GM21717 (cell line): ENCODE results near the gene ADAM12.

Experiments used
- ATAC-seq: cut with Tn5 transposase; IDR thresholded peaks from one replicate; pipeline ENCODE4 v1.9.1; 2021; ENCODE audit warnings: mild to moderate bottlenecking, moderate library complexity; ENCODE audit not compliant: unreplicated experiment

The ADAM12 gene

DNA sequence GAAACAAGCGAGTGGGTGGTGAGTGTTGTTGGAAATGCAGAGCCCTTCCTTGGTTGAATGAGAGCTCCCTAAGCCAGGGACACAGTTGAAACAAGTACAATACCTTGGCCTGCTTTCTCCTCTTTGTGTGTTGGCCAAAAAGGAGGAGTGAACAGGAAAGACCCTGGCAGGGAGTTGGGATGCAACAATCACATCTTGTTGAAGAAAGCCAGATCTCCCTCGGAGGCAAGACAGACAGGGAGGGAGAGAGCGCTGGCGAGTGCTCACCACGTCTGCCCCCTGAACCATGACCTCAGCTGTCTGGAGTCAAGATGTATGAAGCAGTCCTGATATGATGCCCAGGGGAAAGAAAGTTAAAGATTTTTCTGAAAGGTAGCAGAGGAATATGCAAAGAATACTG is 66.8 kb downstream of the ADAM12 start:
- ATAC-seq, result no peak

DNA sequence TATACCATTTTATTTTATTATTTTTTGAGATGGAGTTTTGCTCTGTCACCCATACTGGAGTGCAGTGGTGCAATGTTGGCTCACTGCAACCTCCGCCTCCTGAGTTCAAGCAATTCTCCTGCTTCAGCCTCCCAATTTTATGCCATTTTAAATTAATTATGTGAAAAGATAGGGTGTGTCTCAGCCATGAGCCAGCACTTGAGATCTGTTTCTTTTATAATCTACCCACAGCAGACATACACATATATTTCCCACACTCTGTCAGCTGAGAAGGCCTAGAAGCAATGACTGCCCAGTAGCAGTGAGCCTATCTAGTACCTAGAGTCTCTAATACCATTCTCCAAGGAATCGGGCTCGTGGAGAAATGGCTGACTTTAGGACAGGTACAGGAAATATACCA is 70.5 kb downstream of the ADAM12 start:
- no peak for ATAC-seq

DNA sequence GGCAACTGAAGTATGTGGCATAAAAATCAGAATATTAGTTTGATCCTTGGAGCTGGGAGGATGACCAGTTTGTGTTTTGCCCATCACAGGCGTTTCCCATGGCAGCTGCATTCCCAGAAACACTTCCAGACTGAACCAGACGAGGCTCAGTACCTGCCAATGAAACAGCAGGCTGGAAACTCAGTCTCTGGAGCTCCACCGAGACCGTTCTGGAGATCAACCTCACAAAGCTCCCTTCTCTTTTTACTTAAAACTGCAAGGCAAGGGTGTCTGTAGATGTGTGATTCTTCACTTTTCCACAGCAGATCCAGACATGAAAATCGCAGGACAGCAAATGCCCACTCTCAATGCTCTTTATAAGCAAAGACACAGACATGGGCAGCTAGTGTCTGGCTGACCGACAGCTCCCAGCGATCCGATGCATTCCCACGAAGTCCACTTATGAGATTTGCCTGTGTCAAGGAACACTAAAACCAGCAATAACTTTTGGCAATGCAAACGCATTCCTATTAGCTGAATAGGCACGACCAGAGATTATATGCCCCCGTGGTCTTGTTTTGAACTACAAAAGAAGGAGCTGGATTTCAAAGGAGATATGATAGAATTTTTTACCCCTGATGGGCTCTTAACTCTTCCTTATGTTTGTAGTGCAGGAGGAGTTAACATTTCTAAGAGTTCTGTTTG is 72.6 kb downstream of the ADAM12 start:
- no peak for ATAC-seq

DNA sequence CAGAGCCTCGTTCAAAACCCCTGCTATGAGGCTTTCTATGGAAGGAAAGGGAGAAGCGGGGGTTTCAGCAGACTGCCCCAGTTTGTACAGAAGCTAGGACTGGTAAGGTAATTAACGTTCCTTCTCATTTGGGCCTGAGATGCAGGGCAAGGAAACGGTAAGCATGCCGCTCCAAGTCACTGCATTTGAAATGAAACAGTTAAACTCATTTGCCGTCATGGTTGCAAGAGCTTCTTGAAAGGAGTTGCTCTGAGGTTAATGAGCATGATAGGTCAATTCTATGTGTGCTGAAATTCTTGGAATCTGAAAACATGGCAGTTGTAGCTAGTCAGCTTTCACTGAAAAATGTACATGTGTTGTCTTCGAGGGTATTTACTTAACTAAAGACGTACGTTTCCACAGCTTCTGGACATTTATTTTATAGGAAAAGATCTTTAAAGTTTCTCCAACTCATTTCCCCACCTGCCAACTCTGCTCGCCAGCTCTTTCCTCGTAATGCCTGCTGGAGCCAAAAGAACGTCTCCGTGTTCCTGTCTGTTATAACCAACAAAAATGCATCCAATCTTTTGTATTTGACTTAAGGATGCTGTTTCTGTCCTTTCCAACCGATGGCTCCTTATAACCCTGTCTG is 73.3 kb downstream of the ADAM12 start:
- no peak for ATAC-seq

DNA sequence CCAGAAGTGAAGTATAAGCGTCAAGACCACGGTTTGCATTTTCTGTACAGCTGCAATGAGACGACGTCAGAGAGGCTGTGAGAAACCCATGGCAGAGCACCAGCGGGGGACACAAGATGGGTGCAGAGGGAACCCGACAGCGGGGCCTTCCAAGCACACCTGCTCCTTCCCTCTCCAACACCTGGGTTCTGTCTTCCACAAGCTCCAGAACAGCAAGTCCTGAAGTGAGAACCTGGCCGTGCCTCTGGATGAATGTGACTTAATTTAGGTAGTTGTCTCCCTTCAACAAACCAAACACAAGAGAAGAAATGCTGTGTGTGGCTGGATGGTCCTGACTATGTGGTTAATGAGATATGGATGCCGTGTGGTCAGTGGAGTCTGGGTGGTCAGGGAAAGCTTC is 76.1 kb downstream of the ADAM12 start:
- ATAC-seq, result no peak

DNA sequence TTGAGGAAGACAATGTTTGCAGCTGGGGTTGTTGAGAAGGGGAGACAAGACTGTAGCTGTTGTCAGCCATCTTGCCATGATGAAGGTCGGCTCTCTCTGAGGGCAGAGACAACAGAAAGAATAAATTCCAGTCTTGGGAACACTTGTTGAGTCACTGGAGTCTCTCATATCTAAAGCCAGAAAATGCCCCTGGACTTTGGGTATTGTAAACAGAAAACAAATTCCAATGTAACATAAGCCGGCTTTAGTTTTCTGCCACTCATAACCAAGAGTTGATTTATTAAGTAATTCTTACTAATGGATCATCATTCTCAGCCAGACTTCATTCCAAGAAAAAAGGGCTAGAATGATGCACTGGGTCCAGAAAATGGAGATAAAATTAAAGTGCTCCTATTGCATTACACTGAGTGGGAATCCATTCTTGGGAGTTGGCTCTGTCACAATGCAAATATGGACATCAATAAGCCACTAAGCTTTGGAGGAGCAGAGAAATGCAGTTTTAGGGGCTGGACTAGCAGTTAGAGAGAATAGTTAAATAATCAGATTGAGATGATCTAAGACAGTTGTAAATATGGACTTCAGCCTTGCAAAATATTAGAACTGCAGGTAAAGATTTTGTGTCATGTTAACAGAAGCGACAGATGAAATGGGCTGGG is 78.9 kb downstream of the ADAM12 start:
- no peak for ATAC-seq

DNA sequence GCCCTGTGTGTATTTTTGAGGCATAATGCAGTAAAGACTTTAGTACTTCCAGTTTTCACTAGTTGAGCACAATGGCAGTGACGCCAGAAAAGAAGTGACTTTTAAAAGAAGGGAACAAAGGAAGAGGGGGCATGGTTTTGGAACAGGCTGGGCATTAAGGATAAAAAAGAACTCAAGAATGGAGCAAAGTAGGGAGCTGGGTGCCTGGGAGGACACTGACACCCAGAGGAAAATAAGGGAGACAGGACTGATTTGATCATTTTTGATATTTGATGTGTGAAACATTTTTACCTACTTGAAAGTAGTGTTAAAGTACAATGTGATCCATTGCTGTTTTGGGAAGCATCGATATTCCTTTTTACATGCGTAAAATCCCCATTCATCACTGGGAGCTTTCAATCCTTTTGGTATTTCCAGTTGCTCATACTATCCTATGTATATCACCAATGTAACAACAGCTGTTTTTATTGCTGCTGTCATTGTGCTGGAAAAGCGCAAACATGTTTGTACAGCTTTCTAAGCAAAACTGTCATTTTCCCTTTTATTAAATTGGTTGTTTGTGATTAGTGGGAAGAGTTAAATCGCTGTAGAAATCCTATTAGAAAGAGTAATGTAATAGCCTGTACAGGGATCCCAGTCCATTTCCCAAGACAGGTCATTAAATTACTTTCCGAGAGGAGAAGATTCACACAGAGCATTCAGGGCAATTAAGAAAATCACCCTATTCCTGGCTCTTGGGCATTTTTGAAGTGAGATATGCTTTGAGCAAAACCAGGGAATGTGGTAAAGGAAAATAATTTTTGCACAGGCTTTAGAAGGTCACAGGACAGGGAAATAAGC is 85.2 kb downstream of the ADAM12 start:
- no peak for ATAC-seq

DNA sequence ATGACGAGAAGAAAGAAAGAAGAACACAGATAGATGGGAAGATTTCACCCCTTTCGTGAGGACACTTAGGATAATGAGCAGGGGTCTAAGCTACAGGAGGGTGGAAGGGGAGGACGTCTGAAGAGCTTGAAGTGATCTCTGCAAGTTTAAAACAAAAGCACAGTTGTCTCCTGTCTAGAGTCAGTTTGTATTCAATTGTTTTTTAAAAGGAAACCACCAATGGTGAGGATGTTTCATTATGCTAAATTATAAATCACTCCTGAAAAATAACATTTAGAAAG is 85.9 kb downstream of the ADAM12 start:
- no peak for ATAC-seq

DNA sequence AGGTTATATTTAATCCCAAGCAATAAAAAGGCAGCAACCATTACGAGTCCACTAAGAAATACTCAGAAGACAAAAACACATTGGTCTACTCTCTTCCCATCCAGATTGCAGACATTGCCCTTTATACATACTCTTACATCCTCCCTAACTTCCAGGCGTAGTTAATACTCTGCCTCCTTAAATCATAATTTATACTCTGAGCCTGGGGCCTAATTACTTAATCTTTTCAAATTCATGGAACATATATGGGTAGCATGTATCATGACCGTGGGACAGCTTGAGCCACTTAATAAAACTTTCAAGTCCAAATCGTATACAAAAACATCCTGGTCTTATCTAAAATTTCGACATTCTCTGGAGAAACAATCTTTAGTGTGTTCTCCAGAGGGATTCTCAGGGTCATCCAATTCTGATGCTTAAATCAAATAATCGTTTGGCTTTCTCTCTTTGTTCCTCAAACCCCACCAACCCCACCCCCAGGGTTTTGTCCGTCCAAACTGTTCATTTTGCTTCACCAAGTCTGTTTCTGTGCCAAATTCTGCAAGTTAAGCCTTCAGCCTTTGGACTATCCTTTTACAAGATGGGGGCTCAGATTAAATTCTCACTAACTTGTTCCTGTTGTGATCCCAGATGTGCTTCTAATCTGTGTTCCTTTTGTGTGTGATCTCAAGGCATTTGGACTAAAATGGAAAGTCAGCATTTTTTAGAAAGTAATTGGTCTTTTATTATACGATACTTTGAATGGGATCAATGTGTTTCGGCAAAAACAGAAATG is 86.4 kb downstream of the ADAM12 start:
- ATAC-seq, result no peak

DNA sequence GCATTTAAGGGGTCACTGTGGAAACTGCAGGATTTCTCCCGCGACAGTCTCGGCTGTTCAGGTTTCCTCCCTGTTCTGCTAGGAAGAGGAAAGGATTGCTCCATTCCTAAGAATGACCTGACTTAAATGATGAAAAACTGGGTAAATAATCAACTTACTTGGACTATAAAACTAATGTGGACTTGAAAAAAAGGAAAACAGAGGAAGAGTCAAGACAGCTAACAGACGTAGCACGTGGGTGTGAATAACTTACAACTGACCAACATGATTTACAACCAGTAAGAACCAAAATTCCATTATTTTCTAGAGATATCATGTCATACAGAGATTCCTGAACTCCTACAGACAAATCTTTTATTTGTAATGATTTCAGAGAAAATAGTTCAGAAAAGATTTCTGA is 93.8 kb downstream of the ADAM12 start:
- ATAC-seq, result no peak

DNA sequence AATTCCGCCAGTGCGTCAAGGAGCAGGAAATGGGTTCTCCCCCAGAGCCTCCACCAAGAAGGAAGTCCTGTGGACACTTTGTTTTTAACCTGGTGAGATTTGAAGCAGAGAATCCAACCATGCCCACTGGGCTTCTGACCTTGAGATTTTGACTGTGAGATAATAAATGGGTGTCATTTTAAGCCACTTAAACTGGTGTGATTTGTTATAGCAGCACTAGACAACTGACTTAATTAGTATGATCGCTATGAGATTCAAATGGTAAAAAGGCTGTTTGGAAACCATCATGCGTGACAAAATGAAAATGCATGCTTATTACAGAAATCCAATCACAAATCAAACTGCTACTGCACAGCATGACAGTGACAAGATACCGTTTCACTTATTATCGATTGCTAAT is 98.0 kb downstream of the ADAM12 start:
- ATAC-seq, result no peak

DNA sequence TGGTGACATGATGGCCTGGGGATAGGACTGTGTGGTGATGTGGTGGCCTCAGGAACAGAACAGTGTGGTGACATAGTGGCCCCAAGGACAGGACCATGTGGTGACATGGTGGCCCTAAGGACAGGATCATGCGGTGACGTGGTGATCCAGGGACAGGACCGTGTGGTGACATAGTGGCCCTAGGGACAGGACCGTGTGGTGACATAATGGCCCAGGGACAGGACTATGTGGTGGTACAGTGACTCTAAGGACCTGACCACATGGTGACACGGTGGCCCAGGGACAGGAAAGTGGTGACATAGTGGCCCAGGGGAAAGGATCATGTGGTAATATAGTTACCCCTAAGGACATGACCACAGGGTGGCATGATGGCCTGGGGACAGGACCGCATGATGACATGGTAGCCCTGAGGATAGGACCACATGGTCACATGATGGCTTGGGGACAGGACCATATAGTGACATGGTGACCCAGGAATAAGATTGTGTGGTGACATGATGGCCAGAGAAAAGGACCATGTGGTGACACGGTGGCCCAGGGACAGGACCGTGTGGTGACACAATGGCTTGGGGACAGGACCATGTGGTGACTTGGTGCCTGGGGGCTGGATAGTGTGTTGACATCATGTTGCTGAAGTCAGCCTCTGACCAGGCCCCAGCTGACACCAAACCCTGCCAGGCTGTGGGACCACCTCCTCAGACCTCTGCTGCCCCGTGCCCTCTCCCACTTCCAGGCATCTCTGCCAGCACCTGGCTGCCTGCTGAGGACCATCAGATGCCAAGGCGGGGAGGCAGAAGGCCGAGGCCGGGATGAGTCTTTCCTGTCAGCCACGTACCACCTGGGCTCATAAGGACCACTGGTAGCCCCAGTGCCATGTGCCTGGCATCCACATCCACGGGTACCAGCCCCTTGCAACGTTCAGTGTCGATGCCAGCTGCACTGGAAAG is 99.5 kb downstream of the ADAM12 start:
- ATAC-seq, result no peak

DNA sequence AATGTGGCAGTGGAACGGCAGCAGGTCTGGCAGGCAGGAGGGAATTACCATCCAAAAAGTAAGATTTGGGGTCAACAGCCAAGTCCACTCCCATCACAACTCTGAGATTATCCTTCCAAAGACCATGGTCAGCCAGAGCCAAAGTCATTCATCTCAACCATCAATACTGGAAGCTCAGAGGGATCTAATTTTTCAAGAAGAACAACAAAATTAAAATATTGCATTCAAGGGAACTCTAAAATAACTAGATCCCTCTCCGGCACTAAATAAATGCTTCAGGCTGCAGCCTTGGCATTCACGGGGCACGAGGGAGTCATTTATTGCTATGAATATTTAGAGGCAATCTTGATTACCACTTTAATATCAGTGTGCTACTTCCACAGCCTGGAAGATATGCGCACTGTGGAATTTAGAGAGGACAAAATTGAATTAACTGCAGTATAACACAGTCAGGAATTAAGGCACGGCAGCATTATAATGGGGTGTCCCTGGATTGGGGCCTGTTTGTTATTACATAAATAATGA is 102.0 kb downstream of the ADAM12 start:
- no peak for ATAC-seq

DNA sequence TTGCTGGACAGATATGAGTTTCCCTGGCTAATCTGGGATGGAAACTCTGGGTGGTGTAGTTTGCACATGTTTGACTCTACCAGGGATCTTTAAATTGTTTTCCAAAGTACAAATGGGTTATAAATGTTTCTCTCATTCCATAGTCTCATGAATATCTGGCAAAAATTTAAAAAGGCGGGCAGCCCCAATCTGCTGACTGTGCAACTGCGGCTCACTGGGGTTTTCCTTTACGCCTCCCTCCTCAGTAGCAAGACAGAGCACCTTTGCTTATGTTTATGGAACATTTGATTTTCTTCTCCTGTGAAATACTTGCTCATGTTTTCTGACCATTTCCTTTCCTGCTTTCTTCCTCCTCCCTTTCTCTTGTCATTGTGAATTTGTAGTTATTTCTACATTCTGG is 105.0 kb downstream of the ADAM12 start:
- no peak for ATAC-seq

DNA sequence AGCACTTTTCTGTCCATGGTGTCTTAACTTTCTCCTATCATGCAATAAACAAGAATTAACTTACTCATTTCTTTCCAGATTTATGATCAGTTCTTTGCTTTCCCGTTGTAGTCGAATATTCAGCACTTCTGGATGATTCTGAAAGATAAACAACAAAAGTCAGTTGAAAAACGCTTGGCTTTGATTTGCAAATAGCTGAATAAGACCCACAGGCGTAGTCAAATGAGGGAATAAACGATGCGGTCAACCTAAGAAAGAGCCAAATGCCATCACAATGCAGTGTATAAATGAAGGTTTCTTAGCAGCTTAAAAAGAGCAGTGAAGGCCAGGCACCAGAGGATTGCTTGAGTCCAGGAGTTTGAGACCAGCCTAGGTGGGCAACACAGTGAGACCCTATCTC is 109.4 kb downstream of the ADAM12 start:
- no peak for ATAC-seq

DNA sequence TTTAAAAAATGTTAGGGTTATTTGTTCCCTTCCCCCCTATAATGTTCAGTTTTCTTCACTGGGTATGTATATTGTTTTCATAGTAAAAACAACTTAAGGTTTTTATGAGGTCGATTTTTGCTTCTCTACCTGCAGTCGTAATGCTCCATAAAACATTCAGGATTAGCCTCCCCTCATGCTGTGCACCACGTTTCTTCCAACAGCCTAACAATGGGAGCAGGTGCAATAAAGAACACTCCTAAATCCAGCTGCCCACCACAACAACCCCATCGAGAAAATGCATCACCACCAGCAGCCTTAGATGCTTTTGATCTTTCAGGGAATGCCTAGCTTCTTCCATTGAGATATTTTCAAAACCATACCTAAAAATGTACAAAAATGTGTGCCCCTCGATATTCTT is 111.1 kb downstream of the ADAM12 start:
- ATAC-seq, result no peak

DNA sequence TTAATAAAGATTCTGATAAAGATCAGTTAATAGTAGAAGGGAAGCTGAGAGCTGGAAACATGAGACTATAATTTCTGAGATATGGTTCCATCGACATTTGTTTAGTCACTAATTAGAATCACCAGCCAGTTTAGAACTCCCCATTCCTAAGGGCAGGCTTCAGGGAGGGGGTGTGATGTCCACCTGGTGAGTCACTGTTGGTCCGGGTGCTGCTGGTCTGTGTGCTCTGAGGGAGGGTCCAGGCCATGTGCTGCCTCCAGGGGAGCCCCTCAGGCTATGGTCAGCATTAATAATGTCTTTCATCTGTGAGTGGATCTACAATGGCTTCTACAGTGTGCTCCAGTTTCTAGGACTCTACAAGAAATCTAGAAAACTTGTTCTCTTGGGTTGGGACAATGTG is 115.8 kb downstream of the ADAM12 start:
- no peak for ATAC-seq

DNA sequence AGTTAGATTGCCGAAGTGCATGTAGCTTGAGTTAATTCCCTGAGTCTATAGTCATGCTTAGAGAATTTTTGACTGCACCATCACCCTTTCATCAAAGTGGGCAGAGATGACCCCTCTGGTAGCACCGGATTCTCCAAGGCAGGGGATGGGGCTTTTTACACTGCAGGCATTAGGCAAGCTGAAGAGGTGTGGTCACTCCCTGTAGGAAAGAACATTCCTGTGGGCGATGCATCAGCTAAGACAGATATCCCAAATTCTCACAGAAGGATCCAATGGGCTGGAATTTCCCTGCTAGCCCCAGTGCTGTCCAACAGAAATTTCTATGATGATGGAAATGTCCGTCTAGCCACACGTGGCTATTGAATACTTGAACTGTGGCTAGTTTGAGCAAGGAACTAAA is 118.2 kb downstream of the ADAM12 start:
- ATAC-seq, result no peak

DNA sequence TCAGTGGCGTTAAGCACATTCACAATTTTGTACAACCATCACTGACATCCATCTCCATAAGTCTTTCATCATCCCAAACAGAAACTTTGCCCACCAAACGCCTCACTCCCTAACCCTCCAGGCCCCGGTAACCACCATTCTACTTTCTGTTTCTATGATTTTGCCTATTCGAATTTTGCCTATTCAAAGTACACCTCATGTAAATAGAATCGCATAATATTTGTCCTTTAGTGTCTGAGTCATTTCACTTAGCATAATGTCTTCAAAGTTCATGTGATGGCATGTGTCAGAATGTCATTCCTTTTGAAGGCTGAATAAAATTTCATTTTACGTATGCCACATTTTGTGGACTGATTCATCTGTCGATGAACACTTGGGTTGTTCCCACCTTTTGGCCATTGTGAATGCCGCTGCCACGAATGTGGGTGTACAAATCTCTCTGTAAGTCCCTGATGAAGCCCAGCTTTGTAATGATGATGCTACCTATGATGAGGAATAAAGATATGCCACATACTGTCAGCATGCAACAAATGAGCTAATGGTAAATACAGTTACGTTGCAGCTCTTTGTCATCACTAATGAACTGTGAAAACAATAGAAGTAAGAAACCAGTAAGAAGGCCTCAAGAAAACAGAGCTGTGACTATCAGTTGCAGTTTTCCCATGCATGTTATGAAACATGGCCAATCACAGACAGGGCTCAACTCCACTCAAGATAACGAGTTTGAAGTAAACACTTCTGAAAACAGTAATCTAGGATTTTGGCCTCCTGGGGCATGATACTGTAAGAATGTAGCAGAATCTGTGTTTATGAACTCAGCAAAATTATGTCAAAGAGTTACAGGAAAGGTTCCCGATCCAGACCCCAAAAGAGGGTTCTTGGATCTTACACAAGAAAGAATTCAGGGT is 120.0 kb downstream of the ADAM12 start:
- no peak for ATAC-seq
